Ecto neural progenitor cell (in vitro differentiated cells): ENCODE results near the gene BIN2.
A peak's percentile ranks its signal among the peaks of the same experiment; 100 is the strongest.

Experiments used
- DNase-seq: peaks from one replicate; pipeline ENCODE4 v3.0.0-alpha.2; 2018; ENCODE audit warnings: low spot score

Gene BIN2

GRCh38 chr12:51323966-51324895 is at the start of gene BIN2:
BIN2 (minus strand) TSS chr12:51324174; CDS start chr12:51324102, 72 bp downstream.
- no peak for DNase-seq

DNA sequence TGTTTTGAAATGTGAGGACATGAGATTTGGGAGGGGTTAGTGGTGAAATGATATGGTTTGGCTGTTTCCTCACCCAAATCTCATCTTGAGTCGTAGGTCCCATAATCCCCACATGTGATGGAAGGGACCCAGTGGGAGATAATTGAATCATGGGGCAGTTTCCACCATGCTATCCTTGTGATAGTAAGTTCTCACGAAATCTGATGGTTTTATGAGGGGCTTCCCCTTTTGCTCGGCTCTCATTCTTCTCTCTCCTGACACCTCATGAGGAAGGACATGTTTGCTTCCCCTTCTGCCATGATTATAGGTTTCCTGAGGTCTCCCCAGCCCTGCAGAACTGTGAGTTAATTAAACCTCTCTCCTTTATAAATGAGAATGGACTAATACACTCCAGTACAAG is 49.2 kb upstream of the BIN2 start:
- DNase-seq: no peak

- DNase-seq: no peak
Measured at GRCh38 chr12:51372021-51372420, 48.0 kb upstream of the BIN2 start.

DNA sequence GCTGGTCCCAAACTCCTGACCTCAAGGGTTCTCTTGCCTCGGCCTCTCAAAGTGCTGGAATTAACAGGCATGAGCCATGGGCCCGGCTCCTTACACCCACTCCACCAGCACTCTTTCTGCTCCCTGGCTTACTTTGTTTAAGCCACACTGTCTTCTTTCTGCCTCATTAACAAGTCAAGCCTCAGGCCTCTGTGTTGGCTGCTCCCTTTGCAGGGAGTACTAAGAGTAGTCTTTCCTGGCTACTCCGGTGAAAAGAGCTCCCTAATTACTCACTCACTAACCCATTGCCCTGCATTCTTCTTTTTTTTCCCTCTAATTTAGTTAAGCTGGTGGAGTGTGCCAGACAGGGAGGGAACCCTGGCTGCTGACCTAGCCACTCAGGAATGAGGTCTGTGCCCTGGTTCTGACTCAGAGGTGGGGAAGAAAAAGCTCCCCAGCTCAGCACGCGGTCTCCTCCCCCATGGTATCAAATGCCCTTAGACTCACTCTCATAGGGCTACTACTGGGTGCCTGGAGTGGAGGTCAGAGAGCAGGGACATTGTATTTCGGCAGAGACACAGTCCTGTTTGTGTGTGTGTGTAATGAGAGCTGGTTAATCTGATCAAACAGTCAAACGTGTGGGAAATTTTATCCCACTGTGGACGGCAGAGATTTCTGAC is 47.5 kb upstream of the BIN2 start:
- DNase-seq: peak; percentile 69

DNA sequence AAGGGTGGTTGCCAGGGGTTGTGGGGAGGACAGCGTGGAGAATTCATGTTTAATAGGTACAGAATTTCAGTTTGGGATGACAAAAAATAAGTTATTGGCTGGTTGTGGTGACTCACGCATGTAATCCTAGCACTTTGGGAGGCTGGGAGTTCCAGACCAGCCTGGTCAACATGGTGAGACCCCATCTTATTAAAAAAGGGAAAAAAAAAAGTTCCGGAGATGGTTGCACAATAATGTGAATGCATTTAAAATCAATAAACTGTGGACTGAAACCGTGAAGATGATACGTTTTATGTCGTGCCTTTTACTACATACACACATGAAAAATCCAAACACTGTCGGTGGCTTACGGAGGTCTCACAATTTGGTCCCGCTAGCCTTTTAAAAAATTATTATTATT is 46.7 kb upstream of the BIN2 start:
- no peak for DNase-seq

GRCh38 chr12:51369581-51369980 is 45.6 kb upstream of the BIN2 start:
- no peak for DNase-seq

- no peak for DNase-seq
Measured at GRCh38 chr12:51368640-51369517, 44.9 kb upstream of the BIN2 start.

GRCh38 chr12:51365276-51365675 is 41.3 kb upstream of the BIN2 start:
- DNase-seq: no peak

DNA sequence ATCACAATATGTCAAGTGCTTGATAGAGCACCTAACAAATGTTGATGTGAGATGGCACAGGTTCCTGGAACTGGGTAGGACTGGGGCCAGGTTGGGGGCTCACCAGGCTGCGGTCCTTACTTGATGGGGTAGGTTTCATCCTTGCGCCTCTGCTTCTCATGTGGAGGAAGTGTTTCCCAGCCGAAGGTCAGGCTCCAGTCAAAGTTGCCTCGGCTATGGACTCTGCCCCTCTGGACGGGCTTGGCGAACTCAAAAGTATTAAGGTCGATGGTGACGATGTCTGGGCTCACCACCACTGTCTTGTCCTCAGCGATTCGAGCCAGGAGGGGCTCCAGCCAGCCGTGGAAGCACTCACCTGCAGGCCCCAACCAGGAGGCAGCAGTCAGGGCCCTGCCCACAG is 40.0 kb upstream of the BIN2 start:
- DNase-seq: no peak

GRCh38 chr12:51362747-51363342 is 38.9 kb upstream of the BIN2 start:
- no peak for DNase-seq

DNA sequence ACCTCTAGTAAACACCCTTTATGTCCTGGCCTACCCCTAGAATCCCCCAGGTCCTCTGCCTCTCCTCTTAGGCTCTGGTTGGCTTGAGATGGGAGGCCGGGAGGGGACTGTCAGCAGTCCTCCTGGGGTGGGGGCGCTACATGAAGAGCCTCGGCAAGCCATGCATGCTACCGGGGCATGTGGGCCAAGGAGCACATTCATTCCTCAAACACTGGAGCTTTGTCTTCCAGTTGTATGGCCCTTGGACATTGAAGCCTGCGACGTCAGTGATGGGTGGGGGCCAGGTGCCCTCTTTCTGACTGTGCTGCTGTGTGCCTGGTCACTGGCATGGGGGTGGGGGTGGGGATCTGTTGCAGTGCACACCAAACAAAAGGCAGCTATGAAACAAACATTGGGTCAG is 38.3 kb upstream of the BIN2 start:
- no peak for DNase-seq

DNA sequence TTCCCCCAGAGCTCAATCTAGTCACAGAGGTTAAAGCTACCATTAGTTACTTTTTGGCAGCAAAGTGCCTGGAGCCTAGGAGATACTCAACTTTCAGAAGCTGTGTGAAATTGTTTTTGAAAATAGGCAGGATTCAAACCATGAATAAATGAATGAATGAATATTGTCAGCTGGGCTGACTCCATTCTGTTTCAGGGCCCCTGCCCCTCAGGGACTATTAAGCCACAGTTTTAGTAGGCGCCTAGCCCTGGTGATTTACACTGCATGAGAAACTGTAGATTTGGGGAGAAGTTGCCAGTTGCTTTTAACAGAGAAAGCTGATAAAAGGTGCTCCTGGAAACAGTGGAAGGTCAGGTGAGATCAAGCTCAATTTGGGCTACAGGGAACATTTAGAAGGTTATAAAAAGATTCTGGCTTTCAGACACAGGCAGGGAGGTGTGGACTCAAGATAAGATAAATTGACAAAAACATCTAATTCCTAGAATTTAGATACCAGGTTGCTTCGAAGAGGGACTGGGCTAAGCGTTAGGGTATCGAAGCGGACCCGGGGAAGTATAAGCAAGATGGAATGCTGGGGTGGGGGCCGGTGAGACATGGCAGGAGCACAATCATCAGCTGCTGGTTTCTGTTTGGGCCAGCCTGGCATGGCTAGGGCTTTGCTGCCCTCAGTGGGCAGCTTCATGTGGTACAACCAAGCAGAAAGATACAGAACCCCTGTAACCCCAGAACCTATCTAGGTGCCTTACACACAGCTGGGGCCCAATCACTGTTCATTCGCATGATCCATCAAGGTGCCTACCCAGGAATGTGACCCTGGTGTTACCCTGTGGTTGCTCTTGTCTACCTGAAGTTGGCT is 37.4 kb upstream of the BIN2 start:
- DNase-seq: no peak

DNA sequence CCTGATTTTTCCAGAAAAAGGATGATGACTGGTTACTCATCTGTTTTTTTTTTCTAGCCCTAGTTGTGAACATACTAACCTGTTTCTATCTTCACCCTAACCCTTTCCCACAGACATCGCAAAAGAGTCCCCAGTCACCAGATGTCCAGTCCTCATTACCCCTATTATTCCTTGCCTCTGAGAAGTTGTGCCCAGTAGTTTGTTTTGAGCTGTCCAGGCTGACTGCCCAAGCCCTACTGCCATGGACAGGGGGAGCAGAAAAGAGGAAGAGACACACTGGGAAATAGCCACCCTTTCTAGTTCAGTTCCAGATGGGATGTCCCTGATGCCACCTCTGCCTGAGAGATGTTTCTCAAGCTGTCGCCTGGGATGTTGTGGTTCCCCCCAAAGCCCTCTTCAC is 36.3 kb upstream of the BIN2 start:
- no peak for DNase-seq

DNA sequence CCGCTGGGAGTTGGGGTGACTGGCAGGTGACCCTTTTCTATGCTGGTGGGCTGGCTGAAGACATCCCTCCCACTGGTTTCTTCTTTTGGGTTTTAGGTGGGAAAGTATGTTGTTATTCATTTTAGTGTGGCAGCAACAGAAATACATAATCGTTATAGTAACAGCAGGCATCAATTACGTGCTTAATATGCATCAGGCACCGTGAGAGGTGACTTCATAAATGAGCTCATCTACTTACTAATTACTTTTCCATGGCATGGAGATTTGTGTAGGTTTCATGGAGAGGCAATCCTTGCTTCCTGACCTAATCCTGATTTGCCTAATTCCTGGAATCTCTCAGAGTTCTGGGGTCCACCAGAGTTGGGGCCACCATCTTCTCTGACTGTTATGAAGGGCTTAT is 35.9 kb upstream of the BIN2 start:
- DNase-seq: no peak

- no peak for DNase-seq
Measured at GRCh38 chr12:51358496-51358895, 34.5 kb upstream of the BIN2 start.

- DNase-seq: no peak
Measured at GRCh38 chr12:51357374-51358047, 33.5 kb upstream of the BIN2 start.

GRCh38 chr12:51351913-51352532 is 28.0 kb upstream of the BIN2 start:
- DNase-seq: peak; percentile 90

- DNase-seq: no peak
Measured at GRCh38 chr12:51349026-51349425, 25.1 kb upstream of the BIN2 start.

- DNase-seq: no peak
Measured at GRCh38 chr12:51348116-51348515, 24.1 kb upstream of the BIN2 start.

- DNase-seq: no peak
Measured at GRCh38 chr12:51346581-51346980, 22.6 kb upstream of the BIN2 start, which contains the start of gene CELA1. CELA1 (minus strand) TSS chr12:51346679; CDS start chr12:51346638, 41 bp downstream.
